Measurements from ENCODE around the gene PPT1. TPM values are rescaled to one million over a fixed set of nuclear protein-coding genes. Genes with fewer than 3 reads are reported as not detected.

The PPT1 gene
- total and polyA plus RNA-seq, 2 of the 13 experiments (the other 11 are each of a cell fraction or from before 2014, with no cell fraction given), result 129 TPM

DNA sequence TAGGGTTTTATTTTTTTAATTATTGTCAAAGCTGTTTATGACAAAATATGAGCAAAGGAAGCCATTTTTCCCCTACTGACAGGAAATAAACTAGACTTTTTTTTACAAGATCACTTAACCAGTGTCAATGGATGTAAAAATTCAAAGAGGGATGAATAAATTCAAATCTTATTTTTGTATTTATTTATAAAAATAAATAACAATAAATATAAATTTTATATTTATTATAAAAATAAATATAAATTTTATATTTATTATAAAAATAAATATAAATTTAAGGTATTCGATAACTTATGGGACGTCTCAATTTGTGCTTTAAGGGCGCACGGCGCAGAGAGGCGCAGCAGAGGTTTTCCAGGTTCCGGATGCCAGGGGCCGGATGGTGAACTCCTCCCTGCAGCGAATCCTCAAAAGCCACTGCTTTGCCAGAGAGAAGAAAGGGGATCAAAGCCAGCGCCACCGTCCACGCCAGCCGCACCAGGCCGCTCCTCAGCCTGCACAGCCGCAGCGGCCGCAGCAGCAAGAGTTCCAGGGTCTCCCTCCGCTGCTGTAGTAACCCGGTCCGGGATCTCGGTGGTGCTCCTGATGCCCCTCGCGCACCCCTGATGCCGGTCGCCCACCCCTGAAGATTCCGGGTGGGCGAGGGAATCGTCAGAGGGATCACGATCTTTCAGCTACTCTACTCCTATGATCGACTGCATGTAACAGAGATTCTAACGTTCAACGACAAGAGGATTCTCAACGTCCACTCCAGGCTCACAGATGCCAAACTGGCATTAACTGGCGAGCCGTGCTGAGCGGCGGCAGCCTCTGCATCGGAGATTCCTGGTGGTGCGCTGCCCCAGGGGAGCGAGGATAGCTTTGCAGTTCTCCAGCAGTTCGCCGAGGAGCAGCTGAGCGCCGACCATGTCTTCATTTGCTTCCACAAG is 35.6 kb upstream of the PPT1 start:
- CTCF ChIA-PET (ENCODE audit: low intra/inter-chr PET ratio, low total read pairs), result no interaction called here
- Histone ChIP-seq H3K4me3 (replicated peaks in 1 of 3; ENCODE audit: insufficient read depth in 1 of 3, low read depth in 2 of 3, low read length in 3 of 3) (no peak overlapping the region), H3K9me3 (ENCODE audit: low read length) (no peaks in the 10 kb centered on the region), H2AFZ (ENCODE audit: low read length) (no peak overlapping the region), H3K4me2 (ENCODE audit: low read depth, low read length) (no peak overlapping the region), H3K36me3 (replicated peaks in 1 of 2; ENCODE audit: control insufficient read depth in 1 of 2, insufficient read depth in 2 of 2, low read length in 2 of 2) (no peaks in the 10 kb centered on the region), H3K27me3 (ENCODE audit: control insufficient read depth in 1 of 2, insufficient read depth in 2 of 2, low read length in 2 of 2) (no peaks in the 10 kb centered on the region; a peak in 2 of 5 replicates), H3K27ac (ENCODE audit: extremely low read length, insufficient read depth, low read length) (no peak overlapping the region), H3K9ac (ENCODE audit: insufficient read depth, low read depth, low read length) (no peak overlapping the region), H3K79me2 (ENCODE audit: insufficient read depth, low read length) (no peaks in the 10 kb centered on the region), H4K20me1 (ENCODE audit: insufficient read depth, low read length) (no peaks in the 10 kb centered on the region), H3K4me1 (ENCODE audit: insufficient read depth, low read length) (no peaks in the 10 kb centered on the region)
- ATAC-seq (no peak), FAIRE-seq (no peak), DNase-seq (ENCODE audit: low spot score) (no peak)
- POLR2A ChIA-PET, result no interaction called here
- in situ Hi-C loops (cut with HindIII; ENCODE audit: extremely low pct_ligation_motif_present, low pct_unique_long_range_greater_than_20kb) (no loop called here), intact Hi-C loops (cut with micrococcal nuclease; ENCODE audit: unreplicated experiment) (no loop called here)
- 84% methylated on average over 34 of the region's 44 CpGs for WGBS (ENCODE audit: low lambda C conversion rate)
- TF ChIP-seq KDM5B (CRISPR knock-in tag; IDR thresholded peaks at IDR 0.05; ENCODE audit: borderline replicate concordance) (no peak), ZNF256 (CRISPR knock-in tag; conservative IDR thresholded peaks at IDR 0.05) (no peak), ZNF570 (CRISPR knock-in tag; IDR thresholded peaks at IDR 0.05; ENCODE audit: borderline replicate concordance) (no peak)
- BruUV-seq (replicated peaks), result no TSS peak

- H3K27me3 ChIP-seq (ENCODE audit: control insufficient read depth in 1 of 2, insufficient read depth in 2 of 2, low read length in 2 of 2), result no peaks in the 10 kb centered on the region; a peak in 2 of 5 replicates
- BruUV-seq (replicated peaks), result no TSS peak
- no peaks in the 10 kb centered on the region for H3K79me2 ChIP-seq (ENCODE audit: insufficient read depth, low read length)
- no peak for ATAC-seq
- no peaks in the 10 kb centered on the region for H3K4me1 ChIP-seq (ENCODE audit: insufficient read depth, low read length)
- in situ Hi-C loops (cut with HindIII; ENCODE audit: extremely low pct_ligation_motif_present, low pct_unique_long_range_greater_than_20kb) (no loop called here), intact Hi-C loops (cut with micrococcal nuclease; ENCODE audit: unreplicated experiment) (no loop called here)
- no peak overlapping the region for H3K4me2 ChIP-seq (ENCODE audit: low read depth, low read length)
- H4K20me1 ChIP-seq (ENCODE audit: insufficient read depth, low read length), result no peaks in the 10 kb centered on the region
- no peak overlapping the region for H2AFZ ChIP-seq (ENCODE audit: low read length)
- CTCF ChIA-PET (ENCODE audit: low intra/inter-chr PET ratio, low total read pairs), result no interaction called here
- H3K9me3 ChIP-seq (ENCODE audit: low read length), result no peaks in the 10 kb centered on the region
- H3K27ac ChIP-seq (ENCODE audit: extremely low read length, insufficient read depth, low read length), result no peak overlapping the region
- POLR2A ChIA-PET, result no interaction called here
- TF ChIP-seq HMGXB3 (CRISPR knock-in tag; IDR thresholded peaks at IDR 0.05; ENCODE audit: borderline replicate concordance) (no peak), GTF3A (CRISPR knock-in tag; conservative IDR thresholded peaks at IDR 0.05) (no peak), ZNF790 (CRISPR knock-in tag; IDR thresholded peaks at IDR 0.05; ENCODE audit: borderline replicate concordance) (no peak), ZBTB38 (CRISPR knock-in tag; IDR thresholded peaks at IDR 0.05) (no peak), ZNF547 (CRISPR knock-in tag; IDR thresholded peaks at IDR 0.05) (no peak), DMAP1 (CRISPR knock-in tag; IDR thresholded peaks at IDR 0.05) (no peak), ZNF891 (CRISPR knock-in tag; IDR thresholded peaks at IDR 0.05) (no peak)
- no peak for FAIRE-seq
- H3K9ac ChIP-seq (ENCODE audit: insufficient read depth, low read depth, low read length), result no peak overlapping the region
- WGBS (ENCODE audit: low lambda C conversion rate), result 17% methylated on average over 1 of the region's 2 CpGs
- DNase-seq (ENCODE audit: low spot score), result no peak
- no peak overlapping the region for H3K4me3 ChIP-seq (replicated peaks in 1 of 3; ENCODE audit: insufficient read depth in 1 of 3, low read depth in 2 of 3, low read length in 3 of 3)
- H3K36me3 ChIP-seq (replicated peaks in 1 of 2; ENCODE audit: control insufficient read depth in 1 of 2, insufficient read depth in 2 of 2, low read length in 2 of 2), result no peaks in the 10 kb centered on the region
These were observed 33.8 kb upstream of the PPT1 start for GRCh38 chr1:40130892-40131291.
